Muscle of arm (tissue), 12 donors: ENCODE measurements around the gene PTCRA. TPM values are rescaled to one million over a fixed set of nuclear protein-coding genes. Genes with fewer than 3 reads are reported as not detected.

Experiments
- DNase-seq: peaks from one replicate; pipeline ENCODE4 v3.0.0-alpha.2; 2013
- polyA plus RNA-seq, 12 donors: library from polyadenylated mRNA; unstranded; fragments of 120-200 nt; gene quantifications; one replicate each; pipeline ENCODE4 v1.2.1, GENCODE V29; 2013; ENCODE audit not compliant: insufficient read length in 12 of 12

Gene PTCRA
- polyA plus RNA-seq, 12 donors: 0.44 TPM; not detected in 11

DNA sequence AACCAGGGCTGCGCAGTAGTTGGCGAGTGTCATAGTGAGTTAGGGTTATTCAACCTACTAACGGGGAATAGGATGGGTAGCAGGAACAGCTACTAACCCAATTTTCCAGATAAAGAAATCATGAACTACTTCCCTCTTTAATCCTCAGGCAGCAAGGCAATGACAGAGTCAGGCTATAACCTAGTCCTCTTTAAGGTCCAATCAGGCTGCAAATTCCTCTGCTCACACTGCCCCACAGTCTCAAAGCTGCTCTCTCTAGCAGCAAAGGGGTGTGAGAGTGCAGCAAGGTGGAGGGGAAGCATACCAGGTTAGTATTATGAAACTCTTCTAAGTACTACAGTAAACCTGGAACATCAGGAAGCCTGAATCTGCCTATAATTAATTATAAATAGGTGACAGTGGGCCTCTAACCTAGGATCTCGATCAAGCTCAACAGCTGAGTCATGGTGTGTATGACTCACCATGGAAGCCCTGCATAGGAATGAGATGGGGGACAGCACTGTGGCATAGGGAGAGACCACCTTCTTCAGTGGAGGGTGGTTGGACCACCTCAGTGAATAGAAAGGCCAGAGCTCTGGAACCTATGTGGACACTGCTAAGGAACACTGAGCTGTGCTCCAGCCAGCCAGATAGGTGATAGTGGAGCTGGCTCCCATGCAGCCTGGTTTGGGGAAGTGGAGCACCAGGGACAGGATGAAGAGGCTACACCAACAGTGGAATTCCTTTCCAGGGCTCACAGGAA is 55.2 kb downstream of the PTCRA start:
- DNase-seq: no peak

DNA sequence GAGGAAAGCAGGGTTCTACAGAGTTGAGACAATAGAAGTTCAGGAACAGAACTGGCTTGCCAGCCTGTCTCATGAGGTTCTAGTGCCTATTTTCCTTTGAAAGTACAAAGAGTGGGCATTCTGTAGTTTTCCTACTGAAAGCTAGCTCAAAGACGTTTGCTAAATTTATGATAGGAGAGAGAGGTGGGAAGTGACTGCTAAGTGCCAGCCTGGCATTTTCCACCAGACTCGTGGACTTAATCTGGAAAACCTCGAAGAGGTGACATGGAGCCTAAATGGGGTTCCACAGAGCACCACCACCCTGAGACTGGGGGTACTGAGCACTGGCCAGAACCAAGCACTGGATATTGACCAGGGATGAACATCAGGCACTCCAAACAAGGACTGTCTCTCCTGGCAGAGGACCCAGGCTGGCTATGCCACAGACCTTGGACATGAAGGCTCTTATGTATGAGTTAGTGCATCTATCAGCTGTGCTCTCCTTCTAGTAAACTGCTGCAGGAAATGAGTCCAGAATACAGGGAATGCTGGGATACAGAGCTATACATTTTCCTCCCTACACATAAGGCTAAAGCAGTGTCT is 56.0 kb downstream of the PTCRA start:
- DNase-seq: no peak

DNA sequence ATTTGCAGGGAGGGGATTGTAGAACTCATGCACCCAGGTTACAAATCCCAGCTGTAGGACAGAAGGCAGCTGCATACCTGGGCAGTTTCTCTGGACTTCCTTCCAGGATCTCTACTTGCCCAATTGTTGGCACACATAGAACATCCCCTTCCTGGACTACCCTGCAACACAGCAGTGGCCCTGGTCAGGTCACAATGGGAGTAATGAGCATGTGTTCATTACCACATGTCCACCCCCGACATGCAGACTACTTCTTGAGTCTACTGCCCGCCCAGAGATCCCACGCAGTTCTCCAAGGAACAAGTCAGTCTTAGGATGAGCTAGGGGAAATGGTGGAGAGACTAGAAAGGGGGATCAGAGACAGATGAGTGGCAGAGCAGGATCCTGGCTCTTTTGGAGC is 58.1 kb downstream of the PTCRA start:
- no peak for DNase-seq

DNA sequence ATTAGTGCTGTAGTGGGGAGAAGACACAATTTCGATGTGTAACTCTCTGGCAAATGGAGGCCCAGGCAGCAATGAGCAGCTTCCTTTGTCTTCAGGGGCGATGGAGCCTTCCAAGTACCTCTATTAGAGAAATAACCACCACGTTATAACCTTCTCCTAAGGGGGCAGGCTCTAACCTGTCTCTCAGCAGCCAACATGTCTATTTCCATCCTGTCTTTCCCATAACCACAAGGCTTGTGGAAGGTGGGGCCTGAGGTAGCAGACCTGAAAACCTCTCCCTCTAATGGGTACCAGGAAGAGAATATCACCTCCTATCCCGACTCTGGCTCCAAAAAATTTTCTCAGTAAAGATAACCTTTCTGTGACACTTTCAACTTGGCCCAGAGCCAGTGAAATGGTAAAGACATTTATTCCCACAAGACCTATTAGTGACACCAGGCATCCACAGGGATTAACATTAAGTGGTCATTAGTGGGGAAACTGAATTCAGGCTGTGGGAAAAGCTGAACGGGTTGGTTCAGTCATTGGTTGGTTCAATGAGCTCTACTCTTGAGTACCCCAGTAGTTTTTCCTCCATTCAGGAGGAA is 59.2 kb downstream of the PTCRA start:
- no peak for DNase-seq

Other genes with a start within 250 kb of the PTCRA start
- 1 to 10 TPM in 11 of 12 donors, not detected in 1; 2.4 to 7.9 (median 5.2) TPM for gene PRPH2, start 193.5 kb upstream of the PTCRA start, polyA plus RNA-seq
- gene TBCC, start 169.9 kb upstream of the PTCRA start, polyA plus RNA-seq: 10 to 100 TPM in 11 of 12 donors, not detected in 1; 12.9 to 25.0 (median 14.2) TPM
- gene BICRAL, start 134.0 kb upstream of the PTCRA start, polyA plus RNA-seq: 100 to 1,000 TPM in 1 of 12 donors, 10 to 100 TPM in 11; 11.7 to 127 (median 14.3) TPM
- gene RPL7L1, start 36.4 kb upstream of the PTCRA start, polyA plus RNA-seq: 100 to 1,000 TPM in 1 of 12 donors, 10 to 100 TPM in 11; 51.3 to 224 (median 80.8) TPM
- 10 to 100 TPM in 11 of 12 donors, not detected in 1; 21.5 to 35.1 (median 26.3) TPM for gene CNPY3, start 13.4 kb downstream of the PTCRA start, polyA plus RNA-seq
- gene GNMT, start 44.7 kb downstream of the PTCRA start, polyA plus RNA-seq: under 1 TPM in 10 of 12 donors, not detected in 2; 0.23 to 0.88 (median 0.40) TPM
- 10 to 100 TPM in 10 of 12 donors, 1 to 10 TPM in 1, not detected in 1; 7.7 to 26.6 (median 18.1) TPM for gene PEX6, start 63.1 kb downstream of the PTCRA start, polyA plus RNA-seq
- gene PPP2R5D, start 68.5 kb downstream of the PTCRA start, polyA plus RNA-seq: 10 to 100 TPM in 11 of 12 donors, not detected in 1; 40.0 to 58.7 (median 43.7) TPM
- 10 to 100 TPM in 11 of 12 donors, not detected in 1; 38.6 to 59.5 (median 44.8) TPM for gene MEA1, start 97.9 kb downstream of the PTCRA start, polyA plus RNA-seq
- 100 to 1,000 TPM; 120 to 250 (median 193) TPM for gene KLHDC3, start 98.2 kb downstream of the PTCRA start, polyA plus RNA-seq
- gene RRP36, start 105.6 kb downstream of the PTCRA start, polyA plus RNA-seq: 10 to 100 TPM in 11 of 12 donors, not detected in 1; 27.3 to 53.6 (median 47.8) TPM
- 10 to 100 TPM in 11 of 12 donors, not detected in 1; 24.3 to 48.6 (median 37.9) TPM for gene CUL7, start 137.8 kb downstream of the PTCRA start, polyA plus RNA-seq
- gene MRPL2, start 143.4 kb downstream of the PTCRA start, polyA plus RNA-seq: 10 to 100 TPM in 11 of 12 donors, not detected in 1; 35.2 to 51.9 (median 41.8) TPM
- 10 to 100 TPM in 11 of 12 donors, not detected in 1; 17.6 to 54.7 (median 24.4) TPM for gene KLC4, start 143.6 kb downstream of the PTCRA start, polyA plus RNA-seq
- 100 to 1,000 TPM in 2 of 12 donors, 10 to 100 TPM in 9, not detected in 1; 35.2 to 193 (median 63.8) TPM for gene PTK7, start 160.3 kb downstream of the PTCRA start, polyA plus RNA-seq